Activated T-cell treated with anti-CD3 and anti-CD28 coated beads, Interleukin-2, amount 50 U/mL, for 72 hours (primary cell): ENCODE results near the gene PTPN9. TPM values are rescaled to one million over a fixed set of nuclear protein-coding genes. Genes with fewer than 3 reads are reported as not detected.
"Not testable (repeated sequence)": the region's sequence is repeated elsewhere in the genome, so short reads cannot be mapped to it uniquely, and the experiment has no call there.

Experiments
- ATAC-seq, 2 donors: fragments of 150-1000 bp; cut with Tn5 transposase; replicated peaks in 1 of 2; 2 replicates each; pipeline ENCODE4 v1.10.0; 2021; ENCODE audit warnings: moderate library complexity in 2 of 2, mild to moderate bottlenecking in 1 of 2
- DNase-seq, 2 donors: peaks; one replicate each; pipeline ENCODE4 v3.0.0; 2021 to 2022; ENCODE audit warnings: mixed read lengths in 1 of 2
- H3K27ac Mint-ChIP-seq: one replicate; pipeline ENCODE4 v1.8.0; 2022; ENCODE audit warnings: mild to moderate bottlenecking, moderate library complexity, mixed read lengths
- H3K27me3 Mint-ChIP-seq: one replicate; pipeline ENCODE4 v1.8.0; 2022; ENCODE audit warnings: low read depth, mixed read lengths
- H3K36me3 Mint-ChIP-seq, 2 donors: one replicate each; pipeline ENCODE4 v1.8.0; 2022; ENCODE audit warnings: mixed read lengths in 2 of 2, mild to moderate bottlenecking in 1 of 2; ENCODE audit not compliant: insufficient read depth in 2 of 2
- H3K4me1 Mint-ChIP-seq: one replicate; pipeline ENCODE4 v1.8.0; 2022; ENCODE audit warnings: low read depth, mixed read lengths
- H3K4me3 Mint-ChIP-seq, 2 donors: one replicate each; pipeline ENCODE4 v1.8.0; 2022; ENCODE audit warnings: mild to moderate bottlenecking in 2 of 2, mixed read lengths in 2 of 2, moderate library complexity in 2 of 2
- H3K9me3 Mint-ChIP-seq, 2 donors: one replicate each; pipeline ENCODE4 v1.8.0; 2022; ENCODE audit warnings: mixed read lengths in 2 of 2
- total RNA-seq, 2 donors: library from RNA; stranded (reverse); gene quantifications; one replicate each; pipeline ENCODE4 v1.2.3, GENCODE V29; 2022

The PTPN9 gene
- total RNA-seq, 2 donors from 2014 or later: 20.3 to 26.1 TPM

DNA sequence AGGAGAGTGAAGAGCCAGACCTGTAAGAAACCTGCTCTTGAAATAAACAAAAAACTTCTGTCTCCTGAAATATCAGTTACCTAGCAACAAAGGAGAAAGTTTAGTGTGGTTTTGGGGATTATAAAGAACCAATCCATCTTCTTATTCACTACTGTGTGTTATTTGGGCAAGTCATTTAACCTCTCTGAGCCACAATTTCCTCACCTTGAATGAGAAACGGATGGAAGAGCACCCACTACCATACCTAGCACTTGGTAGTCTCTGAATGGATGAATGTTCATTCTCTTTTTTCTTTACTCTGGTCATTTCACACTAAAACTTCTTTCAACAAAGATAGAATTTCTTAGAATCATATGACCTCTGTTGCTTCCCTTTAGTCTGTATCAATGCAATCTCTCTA lies 45.2 kb downstream of the PTPN9 start:
- Mint-ChIP-seq H3K36me3 (peaks cover 0 to 1% of the 10 kb centered on the region in 2 donors), H3K27ac (no peak overlapping the region), H3K9me3 (no peaks in the 10 kb centered on the region), H3K4me1 (peaks cover 6% of the 10 kb centered on the region), H3K4me3 (no peak overlapping the region), H3K27me3 (no peaks in the 10 kb centered on the region)
- peak in 1 of 2 donors; percentile 26 for ATAC-seq
- DNase-seq: no peak

DNA sequence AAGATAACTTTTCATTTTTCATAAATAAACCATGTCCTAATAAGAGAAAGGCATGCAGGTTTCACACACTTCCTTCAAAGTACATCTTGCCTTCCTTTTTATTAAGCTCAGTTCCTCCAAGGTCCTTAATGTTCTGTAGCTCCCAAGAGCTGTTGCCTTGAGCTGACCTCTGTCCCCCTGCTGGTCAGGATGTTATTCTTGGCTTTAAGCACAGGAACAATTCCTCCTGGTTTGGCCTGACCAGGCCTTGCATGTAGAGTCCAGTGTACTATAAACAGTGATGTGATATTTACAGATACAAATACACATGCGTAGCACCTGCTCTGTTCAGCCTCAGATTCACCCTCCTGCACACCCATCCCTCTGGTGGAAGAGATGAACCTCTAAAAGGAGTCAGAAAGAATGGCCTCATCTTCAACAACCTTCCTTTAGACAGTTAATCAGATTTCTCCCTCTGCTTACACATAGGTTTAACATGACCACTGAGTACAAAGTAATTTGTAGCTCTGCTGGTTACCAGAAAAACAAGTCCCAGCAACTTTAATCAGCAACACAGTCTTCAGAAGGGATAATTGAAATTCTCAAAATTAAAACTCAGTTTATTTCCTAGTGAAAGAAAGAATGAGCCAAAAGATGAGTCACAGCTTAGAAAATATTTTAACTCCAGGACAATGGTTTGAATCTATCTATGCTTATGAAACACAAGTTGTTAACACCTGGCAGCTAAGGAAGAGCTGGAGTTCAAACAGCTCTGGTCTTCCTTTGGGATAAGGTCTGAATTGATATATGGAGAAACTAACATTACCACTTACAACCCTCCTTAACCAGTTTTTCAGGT lies 46.5 kb downstream of the PTPN9 start:
- H3K36me3 Mint-ChIP-seq: peaks cover 0 to 1% of the 10 kb centered on the region in 2 donors
- no peak overlapping the region for H3K4me3 Mint-ChIP-seq
- no peaks in the 10 kb centered on the region for H3K27me3 Mint-ChIP-seq
- DNase-seq (peak in 1 of 2 donors; percentile 4), ATAC-seq (no peak)
- H3K27ac Mint-ChIP-seq: no peak overlapping the region
- H3K9me3 Mint-ChIP-seq: no peaks in the 10 kb centered on the region
- peaks cover 6% of the 10 kb centered on the region for H3K4me1 Mint-ChIP-seq

DNA sequence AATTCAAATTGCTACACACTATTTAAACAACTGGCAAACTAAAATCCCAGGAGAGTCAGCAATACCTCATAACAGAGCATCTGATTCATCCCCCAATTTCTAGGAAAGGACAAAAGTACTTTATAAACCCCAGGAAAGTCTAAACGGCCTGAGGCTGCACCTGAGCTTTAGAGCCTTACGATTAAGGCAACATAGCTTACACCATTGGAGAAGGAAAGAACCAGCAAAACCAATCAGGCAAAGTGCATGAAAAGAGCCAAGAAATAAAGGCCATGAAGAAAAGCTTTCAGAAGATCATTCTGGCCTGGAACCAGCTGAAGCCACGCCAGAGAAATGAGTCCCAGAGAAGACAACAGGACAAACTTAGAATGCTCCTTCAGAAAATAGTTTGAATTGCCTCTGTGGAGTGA lies 48.1 kb downstream of the PTPN9 start:
- peaks cover 0 to 2% of the 10 kb centered on the region in 2 donors for H3K36me3 Mint-ChIP-seq
- no peaks in the 10 kb centered on the region for H3K27me3 Mint-ChIP-seq
- peaks cover 6% of the 10 kb centered on the region for H3K4me1 Mint-ChIP-seq
- H3K27ac Mint-ChIP-seq: no peak overlapping the region
- DNase-seq (no peak), ATAC-seq (peak in 1 of 2 donors; percentile 51)
- no peaks in the 10 kb centered on the region for H3K9me3 Mint-ChIP-seq
- no peak overlapping the region for H3K4me3 Mint-ChIP-seq

DNA sequence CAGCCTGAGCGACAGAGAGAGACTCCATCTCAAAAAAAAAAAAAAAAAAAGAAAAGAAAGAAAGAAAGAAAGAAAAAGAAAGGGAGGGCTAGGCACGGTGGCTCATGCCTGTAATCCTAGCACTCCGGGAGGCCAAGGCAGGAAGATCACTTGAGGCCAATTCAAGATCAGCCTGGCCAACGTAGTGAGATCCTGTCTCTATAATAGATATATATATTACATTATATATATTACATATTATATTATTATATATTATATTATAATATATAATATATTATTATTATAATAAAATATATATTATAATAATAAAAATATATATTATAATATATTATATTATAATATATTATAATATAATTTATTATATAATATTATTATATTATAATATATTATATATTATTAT lies 48.9 kb downstream of the PTPN9 start:
- no peaks in the 10 kb centered on the region for H3K9me3 Mint-ChIP-seq
- H3K36me3 Mint-ChIP-seq: peaks cover 0 to 2% of the 10 kb centered on the region in 2 donors
- no peak overlapping the region for H3K4me3 Mint-ChIP-seq
- H3K27me3 Mint-ChIP-seq: no peaks in the 10 kb centered on the region
- peaks cover 6% of the 10 kb centered on the region for H3K4me1 Mint-ChIP-seq
- no peak overlapping the region for H3K27ac Mint-ChIP-seq
- DNase-seq (no peak), ATAC-seq (no peak)

DNA sequence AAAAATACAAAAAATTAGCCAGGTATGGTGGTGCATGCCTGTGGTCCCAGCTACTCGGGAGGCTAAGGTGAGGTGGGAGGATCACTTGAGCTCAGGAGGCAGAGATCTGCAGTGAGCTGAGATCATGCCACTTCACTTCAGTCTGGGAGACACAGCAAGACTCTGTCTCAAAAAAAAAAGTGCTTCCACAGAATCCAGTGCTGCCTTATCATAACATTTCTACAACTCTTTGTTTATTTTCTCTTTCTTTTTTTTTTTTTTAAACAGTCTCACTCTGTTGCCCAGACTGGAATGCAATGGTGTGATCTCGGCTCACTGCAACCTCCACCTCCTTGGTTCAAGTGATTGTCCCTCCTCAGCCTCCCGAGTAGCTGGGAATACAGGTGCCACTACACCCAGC lies 53.4 kb downstream of the PTPN9 start:
- H3K27me3 Mint-ChIP-seq, DNase-seq, H3K36me3 Mint-ChIP-seq, ATAC-seq, H3K9me3 Mint-ChIP-seq, H3K27ac Mint-ChIP-seq, H3K4me3 Mint-ChIP-seq, H3K4me1 Mint-ChIP-seq: not testable (repeated sequence)

DNA sequence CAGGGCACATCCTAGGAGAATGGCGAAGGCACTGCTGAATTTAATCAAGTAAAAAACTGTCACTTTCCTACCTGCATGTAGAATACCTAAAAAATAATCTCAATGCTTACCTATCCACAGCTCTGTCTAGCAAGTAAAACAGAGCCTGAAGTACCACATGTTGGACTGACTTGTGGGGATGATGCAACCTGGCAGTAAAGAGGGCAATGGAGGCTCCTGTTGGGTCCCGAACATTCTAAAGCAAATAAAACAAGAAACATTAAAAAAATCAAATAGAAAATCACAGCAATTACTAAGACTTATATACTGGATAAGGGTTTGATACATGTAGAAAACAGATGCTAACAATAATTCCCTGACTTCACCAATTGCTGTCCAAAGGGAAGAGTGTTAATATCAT lies 56.1 kb downstream of the PTPN9 start:
- DNase-seq (no peak), ATAC-seq (no peak)
- Mint-ChIP-seq H3K27me3 (no peaks in the 10 kb centered on the region), H3K4me3 (no peak overlapping the region), H3K4me1 (no peaks in the 10 kb centered on the region), H3K9me3 (no peaks in the 10 kb centered on the region), H3K36me3 (peaks cover 3 to 7% of the 10 kb centered on the region in 2 donors), H3K27ac (peak overlapping the region; percentile 55)

DNA sequence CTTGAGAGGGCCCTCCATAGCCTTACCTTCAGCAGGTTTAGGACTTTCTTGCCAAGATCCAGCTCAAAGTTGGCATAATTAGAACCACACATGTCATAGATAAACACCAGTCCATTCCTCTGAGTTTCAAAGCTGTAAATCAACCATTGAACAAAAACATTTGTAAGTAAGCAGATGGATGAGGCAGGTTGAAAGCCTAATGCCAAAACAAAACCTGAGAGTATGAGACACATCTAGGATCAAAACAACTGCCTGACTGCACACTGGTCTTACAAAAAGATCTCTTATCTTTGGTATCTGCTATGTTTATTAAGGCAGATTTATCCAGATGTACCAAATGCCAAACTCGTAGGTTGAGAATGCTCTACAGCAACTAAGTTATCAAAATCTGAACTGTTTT lies 61.9 kb downstream of the PTPN9 start:
- ATAC-seq: no peak
- Mint-ChIP-seq H3K9me3 (no peaks in the 10 kb centered on the region), H3K27ac (peak overlapping the region; percentile 36), H3K27me3 (no peaks in the 10 kb centered on the region), H3K36me3 (peaks cover 5 to 6% of the 10 kb centered on the region in 2 donors), H3K4me3 (no peak overlapping the region), H3K4me1 (no peaks in the 10 kb centered on the region)
- DNase-seq: no peak

DNA sequence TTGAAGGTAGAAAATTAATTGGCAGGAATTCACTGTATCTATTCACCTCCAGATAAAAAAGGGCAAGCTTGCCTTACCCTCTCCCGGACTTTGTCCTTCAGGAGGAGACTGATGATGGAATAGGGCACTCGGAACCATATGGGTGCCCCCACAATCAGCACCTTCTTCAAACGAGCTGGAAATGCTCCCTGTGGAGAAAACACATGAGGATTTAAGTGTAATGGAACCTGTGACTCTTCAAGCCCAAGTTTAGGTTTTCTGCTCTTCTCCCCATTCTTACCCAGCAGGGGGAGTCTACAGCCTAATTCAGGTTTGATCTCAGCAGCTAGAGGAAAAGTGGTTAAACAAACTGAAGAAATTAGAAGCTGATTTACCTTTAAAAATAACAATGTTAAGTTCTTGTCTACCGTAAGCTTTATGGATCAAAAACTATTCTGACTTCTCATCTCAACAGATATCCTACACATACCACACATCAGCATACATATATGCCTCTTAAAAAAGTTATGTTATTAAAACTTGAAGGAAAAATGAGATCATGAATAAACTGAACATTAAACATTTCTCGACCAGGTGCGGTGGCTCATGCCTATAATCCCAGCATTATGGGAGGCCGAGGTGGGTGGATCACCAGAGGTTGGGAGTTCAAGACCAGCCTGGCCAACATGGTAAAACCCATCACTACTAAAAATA lies 70.1 kb downstream of the PTPN9 start:
- no peak for ATAC-seq
- Mint-ChIP-seq H3K27ac (peak overlapping the region; percentile 18), H3K4me1 (no peaks in the 10 kb centered on the region), H3K27me3 (no peaks in the 10 kb centered on the region), H3K36me3 (peaks cover 4% of the 10 kb centered on the region in 2 donors), H3K4me3 (no peak overlapping the region), H3K9me3 (no peaks in the 10 kb centered on the region)
- DNase-seq: peak; percentile 4 to 15

DNA sequence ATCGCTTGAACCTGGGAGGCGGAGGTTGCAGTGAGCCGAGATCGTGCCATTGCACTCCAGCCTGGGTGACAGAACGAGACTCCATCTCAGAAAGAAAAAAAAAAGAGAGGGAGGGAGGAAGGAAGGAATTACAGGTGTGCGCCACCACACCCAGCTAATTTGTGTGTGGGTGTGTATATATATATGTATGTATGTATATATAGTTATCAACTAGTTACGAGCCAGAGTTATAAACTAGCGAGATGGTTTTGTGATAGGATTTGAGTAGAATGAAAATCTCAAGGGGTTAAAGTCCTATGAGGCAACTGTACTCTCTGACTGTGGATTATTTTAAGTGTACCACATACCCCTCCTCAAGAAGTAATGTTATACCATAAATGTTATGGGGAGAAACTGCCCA lies 76.8 kb downstream of the PTPN9 start:
- Mint-ChIP-seq H3K4me1 (no peaks in the 10 kb centered on the region), H3K27ac (peak overlapping the region; percentile 33), H3K27me3 (no peaks in the 10 kb centered on the region), H3K36me3 (peaks cover 3 to 9% of the 10 kb centered on the region in 2 donors), H3K4me3 (no peak overlapping the region), H3K9me3 (no peaks in the 10 kb centered on the region)
- no peak for DNase-seq
- no peak for ATAC-seq

DNA sequence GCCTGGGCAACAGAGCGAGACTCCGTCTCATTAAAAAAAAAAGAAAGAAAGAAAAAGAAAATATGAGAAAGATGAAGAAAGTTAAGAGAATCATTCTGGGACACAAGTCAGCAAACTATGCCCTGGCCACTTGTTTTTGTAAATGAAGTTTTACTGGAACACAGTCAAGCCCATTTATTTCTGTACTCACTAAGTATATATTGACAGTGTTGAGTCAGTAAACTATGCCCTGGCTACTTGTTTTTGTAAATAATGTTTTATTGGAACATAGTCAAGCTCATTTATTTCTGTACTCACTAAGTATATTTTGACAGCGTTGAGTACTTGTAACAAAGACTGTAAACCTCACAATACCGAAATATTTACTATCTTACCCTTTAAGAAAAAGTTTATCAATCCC lies 85.4 kb downstream of the PTPN9 start:
- Mint-ChIP-seq H3K9me3 (no peaks in the 10 kb centered on the region), H3K36me3 (peaks cover 0 to 1% of the 10 kb centered on the region in 2 donors), H3K4me3 (no peak overlapping the region), H3K27me3 (no peaks in the 10 kb centered on the region), H3K27ac (no peak overlapping the region), H3K4me1 (no peaks in the 10 kb centered on the region)
- ATAC-seq: no peak
- no peak for DNase-seq

DNA sequence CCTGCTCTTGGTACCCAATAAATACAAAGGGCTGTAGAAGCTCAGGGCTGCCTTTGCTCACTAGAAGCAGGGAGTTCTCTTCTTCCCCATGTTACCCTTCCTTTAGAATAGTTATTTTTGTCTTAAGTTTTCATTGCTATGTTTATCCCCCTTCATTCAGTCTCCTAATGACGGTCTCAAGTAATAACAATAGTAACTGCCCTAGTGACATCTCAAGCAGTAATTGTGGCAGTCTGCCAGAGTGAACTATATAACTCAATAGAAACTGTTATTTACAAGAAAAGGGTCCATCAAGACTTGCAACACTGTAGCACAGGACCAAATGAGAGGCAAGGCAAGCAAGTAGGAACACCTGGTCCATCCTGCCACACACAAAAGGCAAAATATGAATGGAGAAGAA lies 95.2 kb downstream of the PTPN9 start:
- Mint-ChIP-seq H3K27me3 (no peaks in the 10 kb centered on the region), H3K9me3 (no peaks in the 10 kb centered on the region), H3K36me3 (peaks cover 0 to 5% of the 10 kb centered on the region in 2 donors), H3K27ac (peak overlapping the region; percentile 89), H3K4me3 (no peak overlapping the region), H3K4me1 (no peaks in the 10 kb centered on the region)
- no peak for DNase-seq
- ATAC-seq: no peak

DNA sequence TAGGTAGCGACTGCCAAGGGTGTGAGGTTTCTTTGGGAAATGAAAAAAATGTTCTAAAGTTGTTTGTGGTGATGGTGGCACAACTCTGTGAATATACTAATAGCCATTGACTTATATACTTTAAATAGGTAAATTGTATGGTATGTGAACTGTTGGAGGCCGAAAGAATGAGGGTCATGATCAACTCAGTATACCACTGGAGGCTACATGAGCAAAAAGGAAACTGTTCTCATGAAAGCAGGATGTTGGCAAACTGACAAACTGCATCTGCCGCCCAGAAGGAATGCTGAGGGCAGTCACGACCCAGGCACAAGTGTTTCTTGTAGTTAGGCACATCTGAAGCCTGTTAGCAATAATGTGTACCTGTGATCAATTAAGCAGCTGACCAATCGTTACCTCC lies 95.6 kb downstream of the PTPN9 start:
- not testable (repeated sequence) for ATAC-seq, H3K4me3 Mint-ChIP-seq, H3K27ac Mint-ChIP-seq, H3K36me3 Mint-ChIP-seq, DNase-seq, H3K9me3 Mint-ChIP-seq, H3K27me3 Mint-ChIP-seq, H3K4me1 Mint-ChIP-seq

DNA sequence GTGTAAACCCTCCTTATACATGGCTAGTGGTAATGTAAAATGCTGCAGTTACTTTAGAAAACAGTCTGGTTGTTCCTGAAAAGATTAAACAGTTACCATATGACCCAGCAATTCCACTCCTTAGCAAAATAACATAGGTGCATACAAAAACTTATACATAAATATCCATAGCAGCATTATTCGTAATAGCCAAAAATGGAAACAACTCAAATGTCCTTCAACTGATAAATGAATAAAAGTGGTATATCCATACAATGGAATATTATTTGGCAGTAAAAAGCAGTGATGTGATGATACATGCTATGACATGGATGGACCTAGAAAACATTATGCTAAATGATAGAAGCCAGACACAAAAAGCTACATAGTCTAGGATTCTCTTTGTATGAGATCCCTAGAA lies 96.0 kb downstream of the PTPN9 start:
- H3K36me3 Mint-ChIP-seq: peaks cover 0 to 5% of the 10 kb centered on the region in 2 donors
- no peak overlapping the region for H3K27ac Mint-ChIP-seq

More for the DNA sequence above, 96.0 kb downstream of the PTPN9 start:
- ATAC-seq (no peak), DNase-seq (no peak)
- Mint-ChIP-seq H3K4me1 (no peaks in the 10 kb centered on the region), H3K4me3 (no peak overlapping the region), H3K27me3 (no peaks in the 10 kb centered on the region), H3K9me3 (no peaks in the 10 kb centered on the region)
